ENCODE measurements around the gene COL16A1.

DNA sequence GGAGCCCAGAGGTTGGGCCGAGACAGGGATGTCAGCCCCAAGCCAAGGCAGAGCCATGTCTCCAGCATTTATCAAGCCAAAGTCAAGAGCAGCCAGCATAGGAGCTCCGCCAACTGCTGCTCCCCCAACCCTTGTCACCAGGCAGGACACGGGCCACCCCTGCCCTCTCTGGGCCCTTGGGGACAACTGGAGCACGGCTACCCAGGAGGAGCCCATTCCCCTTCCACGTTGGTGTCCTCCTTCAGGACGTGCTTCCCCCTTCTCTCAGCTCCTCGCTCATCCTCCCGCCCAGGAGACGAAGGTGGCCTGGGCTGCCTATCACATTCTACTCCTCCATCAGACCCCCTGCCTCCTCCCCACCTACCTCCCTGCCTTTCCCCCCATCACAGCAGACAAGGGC, 39.3 kb downstream of the COL16A1 start:
- TF ChIP-seq CTCF (IDR thresholded peaks at IDR 0.05) (no peak), POLR2A (IDR thresholded peaks at IDR 0.05) (no peak)

Data from lower leg skin (tissue), 3 donors.